ENCODE data around the gene IRGQ.

DNA sequence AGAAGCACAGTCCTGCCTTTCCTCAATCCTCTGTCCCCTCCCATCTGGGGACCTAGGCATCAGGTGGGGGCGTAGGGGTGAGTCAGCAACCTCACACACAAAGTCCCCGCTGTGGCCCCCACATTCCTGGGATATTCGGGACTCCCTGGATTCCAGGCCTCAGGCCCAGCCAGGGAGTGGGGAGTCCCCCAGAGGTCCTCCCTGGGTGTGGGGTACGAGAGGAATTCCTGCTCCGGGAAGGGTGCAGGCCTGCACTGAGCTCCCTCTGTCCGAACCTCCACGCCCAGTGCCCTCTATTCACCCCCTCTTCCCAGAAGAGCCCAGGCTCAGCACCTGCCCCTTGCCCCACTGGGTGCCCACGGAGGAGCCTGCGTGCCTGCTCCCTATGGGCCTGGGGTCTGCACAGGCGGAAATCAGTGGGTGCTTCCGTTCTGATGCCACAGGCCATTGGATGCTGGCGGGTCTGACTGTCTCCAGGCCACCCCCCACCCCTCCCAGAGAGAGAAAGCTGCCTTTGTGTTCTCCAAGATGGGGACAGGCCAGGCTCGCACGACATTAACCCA, 40.3 kb upstream of the IRGQ start:
- TF ChIP-seq, protein P1, sequence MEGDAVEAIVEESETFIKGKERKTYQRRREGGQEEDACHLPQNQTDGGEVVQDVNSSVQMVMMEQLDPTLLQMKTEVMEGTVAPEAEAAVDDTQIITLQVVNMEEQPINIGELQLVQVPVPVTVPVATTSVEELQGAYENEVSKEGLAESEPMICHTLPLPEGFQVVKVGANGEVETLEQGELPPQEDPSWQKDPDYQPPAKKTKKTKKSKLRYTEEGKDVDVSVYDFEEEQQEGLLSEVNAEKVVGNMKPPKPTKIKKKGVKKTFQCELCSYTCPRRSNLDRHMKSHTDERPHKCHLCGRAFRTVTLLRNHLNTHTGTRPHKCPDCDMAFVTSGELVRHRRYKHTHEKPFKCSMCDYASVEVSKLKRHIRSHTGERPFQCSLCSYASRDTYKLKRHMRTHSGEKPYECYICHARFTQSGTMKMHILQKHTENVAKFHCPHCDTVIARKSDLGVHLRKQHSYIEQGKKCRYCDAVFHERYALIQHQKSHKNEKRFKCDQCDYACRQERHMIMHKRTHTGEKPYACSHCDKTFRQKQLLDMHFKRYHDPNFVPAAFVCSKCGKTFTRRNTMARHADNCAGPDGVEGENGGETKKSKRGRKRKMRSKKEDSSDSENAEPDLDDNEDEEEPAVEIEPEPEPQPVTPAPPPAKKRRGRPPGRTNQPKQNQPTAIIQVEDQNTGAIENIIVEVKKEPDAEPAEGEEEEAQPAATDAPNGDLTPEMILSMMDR (IDR thresholded peaks at IDR 0.05) = no peak
- TF ChIP-seq NR2C2 (CRISPR knock-in tag; IDR thresholded peaks at IDR 0.05) (no peak), JUN (CRISPR knock-in tag; IDR thresholded peaks at IDR 0.05) (no peak), ZNF317 (CRISPR knock-in tag; IDR thresholded peaks at IDR 0.05; ENCODE audit: borderline replicate concordance, low read depth) (no peak), NFYB (CRISPR knock-in tag; conservative IDR thresholded peaks at IDR 0.05; ENCODE audit: low read depth) (no peak), FOXK1 (CRISPR knock-in tag; IDR thresholded peaks at IDR 0.05) (no peak)
- TF ChIP-seq, protein P2, sequence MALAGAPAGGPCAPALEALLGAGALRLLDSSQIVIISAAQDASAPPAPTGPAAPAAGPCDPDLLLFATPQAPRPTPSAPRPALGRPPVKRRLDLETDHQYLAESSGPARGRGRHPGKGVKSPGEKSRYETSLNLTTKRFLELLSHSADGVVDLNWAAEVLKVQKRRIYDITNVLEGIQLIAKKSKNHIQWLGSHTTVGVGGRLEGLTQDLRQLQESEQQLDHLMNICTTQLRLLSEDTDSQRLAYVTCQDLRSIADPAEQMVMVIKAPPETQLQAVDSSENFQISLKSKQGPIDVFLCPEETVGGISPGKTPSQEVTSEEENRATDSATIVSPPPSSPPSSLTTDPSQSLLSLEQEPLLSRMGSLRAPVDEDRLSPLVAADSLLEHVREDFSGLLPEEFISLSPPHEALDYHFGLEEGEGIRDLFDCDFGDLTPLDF (CRISPR knock-in tag; IDR thresholded peaks at IDR 0.05) = no peak
- TF ChIP-seq, protein P3, sequence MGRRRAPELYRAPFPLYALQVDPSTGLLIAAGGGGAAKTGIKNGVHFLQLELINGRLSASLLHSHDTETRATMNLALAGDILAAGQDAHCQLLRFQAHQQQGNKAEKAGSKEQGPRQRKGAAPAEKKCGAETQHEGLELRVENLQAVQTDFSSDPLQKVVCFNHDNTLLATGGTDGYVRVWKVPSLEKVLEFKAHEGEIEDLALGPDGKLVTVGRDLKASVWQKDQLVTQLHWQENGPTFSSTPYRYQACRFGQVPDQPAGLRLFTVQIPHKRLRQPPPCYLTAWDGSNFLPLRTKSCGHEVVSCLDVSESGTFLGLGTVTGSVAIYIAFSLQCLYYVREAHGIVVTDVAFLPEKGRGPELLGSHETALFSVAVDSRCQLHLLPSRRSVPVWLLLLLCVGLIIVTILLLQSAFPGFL (CRISPR knock-in tag; IDR thresholded peaks at IDR 0.05; ENCODE audit: borderline replicate concordance) = no peak
- TF ChIP-seq, protein P4, sequence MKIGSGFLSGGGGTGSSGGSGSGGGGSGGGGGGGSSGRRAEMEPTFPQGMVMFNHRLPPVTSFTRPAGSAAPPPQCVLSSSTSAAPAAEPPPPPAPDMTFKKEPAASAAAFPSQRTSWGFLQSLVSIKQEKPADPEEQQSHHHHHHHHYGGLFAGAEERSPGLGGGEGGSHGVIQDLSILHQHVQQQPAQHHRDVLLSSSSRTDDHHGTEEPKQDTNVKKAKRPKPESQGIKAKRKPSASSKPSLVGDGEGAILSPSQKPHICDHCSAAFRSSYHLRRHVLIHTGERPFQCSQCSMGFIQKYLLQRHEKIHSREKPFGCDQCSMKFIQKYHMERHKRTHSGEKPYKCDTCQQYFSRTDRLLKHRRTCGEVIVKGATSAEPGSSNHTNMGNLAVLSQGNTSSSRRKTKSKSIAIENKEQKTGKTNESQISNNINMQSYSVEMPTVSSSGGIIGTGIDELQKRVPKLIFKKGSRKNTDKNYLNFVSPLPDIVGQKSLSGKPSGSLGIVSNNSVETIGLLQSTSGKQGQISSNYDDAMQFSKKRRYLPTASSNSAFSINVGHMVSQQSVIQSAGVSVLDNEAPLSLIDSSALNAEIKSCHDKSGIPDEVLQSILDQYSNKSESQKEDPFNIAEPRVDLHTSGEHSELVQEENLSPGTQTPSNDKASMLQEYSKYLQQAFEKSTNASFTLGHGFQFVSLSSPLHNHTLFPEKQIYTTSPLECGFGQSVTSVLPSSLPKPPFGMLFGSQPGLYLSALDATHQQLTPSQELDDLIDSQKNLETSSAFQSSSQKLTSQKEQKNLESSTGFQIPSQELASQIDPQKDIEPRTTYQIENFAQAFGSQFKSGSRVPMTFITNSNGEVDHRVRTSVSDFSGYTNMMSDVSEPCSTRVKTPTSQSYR (CRISPR knock-in tag; IDR thresholded peaks at IDR 0.05) = no peak
- TF ChIP-seq, protein P5, sequence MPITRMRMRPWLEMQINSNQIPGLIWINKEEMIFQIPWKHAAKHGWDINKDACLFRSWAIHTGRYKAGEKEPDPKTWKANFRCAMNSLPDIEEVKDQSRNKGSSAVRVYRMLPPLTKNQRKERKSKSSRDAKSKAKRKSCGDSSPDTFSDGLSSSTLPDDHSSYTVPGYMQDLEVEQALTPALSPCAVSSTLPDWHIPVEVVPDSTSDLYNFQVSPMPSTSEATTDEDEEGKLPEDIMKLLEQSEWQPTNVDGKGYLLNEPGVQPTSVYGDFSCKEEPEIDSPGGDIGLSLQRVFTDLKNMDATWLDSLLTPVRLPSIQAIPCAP (CRISPR knock-in tag; IDR thresholded peaks at IDR 0.05) = no peak
- TF ChIP-seq, protein P6, sequence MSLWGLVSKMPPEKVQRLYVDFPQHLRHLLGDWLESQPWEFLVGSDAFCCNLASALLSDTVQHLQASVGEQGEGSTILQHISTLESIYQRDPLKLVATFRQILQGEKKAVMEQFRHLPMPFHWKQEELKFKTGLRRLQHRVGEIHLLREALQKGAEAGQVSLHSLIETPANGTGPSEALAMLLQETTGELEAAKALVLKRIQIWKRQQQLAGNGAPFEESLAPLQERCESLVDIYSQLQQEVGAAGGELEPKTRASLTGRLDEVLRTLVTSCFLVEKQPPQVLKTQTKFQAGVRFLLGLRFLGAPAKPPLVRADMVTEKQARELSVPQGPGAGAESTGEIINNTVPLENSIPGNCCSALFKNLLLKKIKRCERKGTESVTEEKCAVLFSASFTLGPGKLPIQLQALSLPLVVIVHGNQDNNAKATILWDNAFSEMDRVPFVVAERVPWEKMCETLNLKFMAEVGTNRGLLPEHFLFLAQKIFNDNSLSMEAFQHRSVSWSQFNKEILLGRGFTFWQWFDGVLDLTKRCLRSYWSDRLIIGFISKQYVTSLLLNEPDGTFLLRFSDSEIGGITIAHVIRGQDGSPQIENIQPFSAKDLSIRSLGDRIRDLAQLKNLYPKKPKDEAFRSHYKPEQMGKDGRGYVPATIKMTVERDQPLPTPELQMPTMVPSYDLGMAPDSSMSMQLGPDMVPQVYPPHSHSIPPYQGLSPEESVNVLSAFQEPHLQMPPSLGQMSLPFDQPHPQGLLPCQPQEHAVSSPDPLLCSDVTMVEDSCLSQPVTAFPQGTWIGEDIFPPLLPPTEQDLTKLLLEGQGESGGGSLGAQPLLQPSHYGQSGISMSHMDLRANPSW (CRISPR knock-in tag; conservative IDR thresholded peaks at IDR 0.05; ENCODE audit: low read depth) = no peak
- TF ChIP-seq, protein P7, sequence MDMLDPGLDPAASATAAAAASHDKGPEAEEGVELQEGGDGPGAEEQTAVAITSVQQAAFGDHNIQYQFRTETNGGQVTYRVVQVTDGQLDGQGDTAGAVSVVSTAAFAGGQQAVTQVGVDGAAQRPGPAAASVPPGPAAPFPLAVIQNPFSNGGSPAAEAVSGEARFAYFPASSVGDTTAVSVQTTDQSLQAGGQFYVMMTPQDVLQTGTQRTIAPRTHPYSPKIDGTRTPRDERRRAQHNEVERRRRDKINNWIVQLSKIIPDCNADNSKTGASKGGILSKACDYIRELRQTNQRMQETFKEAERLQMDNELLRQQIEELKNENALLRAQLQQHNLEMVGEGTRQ (CRISPR knock-in tag; IDR thresholded peaks at IDR 0.05) = no peak
- TF ChIP-seq, protein P8, sequence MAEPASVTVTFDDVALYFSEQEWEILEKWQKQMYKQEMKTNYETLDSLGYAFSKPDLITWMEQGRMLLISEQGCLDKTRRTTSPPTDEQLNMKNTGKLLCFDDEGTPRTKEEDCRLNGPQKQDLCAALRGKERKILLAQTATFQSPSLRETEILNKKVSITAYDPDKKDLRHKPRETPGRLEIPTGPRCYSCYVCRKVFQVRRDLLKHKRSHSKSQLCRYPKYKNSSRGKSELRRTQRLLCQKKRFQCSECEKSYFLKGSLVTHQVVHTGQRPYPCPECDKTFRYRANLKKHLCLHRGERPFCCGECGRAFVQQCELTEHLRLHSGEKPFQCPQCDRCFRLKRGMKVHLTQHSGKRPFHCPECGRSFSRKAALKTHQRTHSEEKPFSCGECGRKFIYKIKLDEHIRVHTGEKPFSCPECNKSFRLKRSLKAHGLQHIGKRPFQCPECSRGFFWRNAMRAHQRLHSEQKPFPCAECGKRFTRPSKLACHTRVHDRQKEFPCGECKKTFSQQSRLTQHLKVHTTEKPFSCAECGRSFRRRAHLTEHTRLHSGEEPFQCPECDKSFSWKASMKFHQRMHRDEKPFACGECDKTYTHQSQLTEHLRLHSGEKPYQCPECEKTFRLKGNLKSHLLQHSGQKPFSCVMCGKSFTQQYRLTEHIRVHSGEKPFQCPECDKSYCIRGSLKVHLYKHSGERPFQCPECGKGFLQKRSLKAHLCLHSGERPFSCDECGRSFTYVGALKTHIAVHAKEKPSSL (CRISPR knock-in tag; conservative IDR thresholded peaks at IDR 0.05) = no peak
- TF ChIP-seq, protein P9, sequence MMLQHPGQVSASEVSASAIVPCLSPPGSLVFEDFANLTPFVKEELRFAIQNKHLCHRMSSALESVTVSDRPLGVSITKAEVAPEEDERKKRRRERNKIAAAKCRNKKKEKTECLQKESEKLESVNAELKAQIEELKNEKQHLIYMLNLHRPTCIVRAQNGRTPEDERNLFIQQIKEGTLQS (CRISPR knock-in tag; conservative IDR thresholded peaks at IDR 0.05) = no peak

Data from WTC11 (cell line).